ENCODE results near the gene TPTE. TPM values are rescaled to one million over a fixed set of nuclear protein-coding genes. Genes with fewer than 3 reads are reported as not detected.
"Not testable (repeated sequence)": the region's sequence is repeated elsewhere in the genome, so short reads cannot be mapped to it uniquely, and the experiment has no call there.

The TPTE gene
- total and polyA plus RNA-seq, 9 donors = 0.16 TPM; not detected in 8

- H3K36me3 ChIP-seq; intact Hi-C loops (cut with DNase I); H3K9me3 ChIP-seq; H3K27ac ChIP-seq; H3K27me3 ChIP-seq; H3K4me3 ChIP-seq; H3K4me1 ChIP-seq (ENCODE audit: insufficient read depth); DNase-seq: not testable (repeated sequence)
- 71 to 79% (median 74%) methylated on average over 6 of the region's 6 CpGs for WGBS, 3 donors
These were observed 92.9 kb downstream of the TPTE start for GRCh38 chr21:10614285-10614684.

- DNase-seq; H3K9me3 ChIP-seq; intact Hi-C loops (cut with DNase I); H3K27me3 ChIP-seq; H3K27ac ChIP-seq; H3K4me1 ChIP-seq (ENCODE audit: insufficient read depth); H3K36me3 ChIP-seq; H3K4me3 ChIP-seq: not testable (repeated sequence)
- 70 to 71% (median 70%) methylated on average over 3 of the region's 3 CpGs for WGBS, 3 donors
These were observed 94.7 kb downstream of the TPTE start for GRCh38 chr21:10616061-10616460.

DNA sequence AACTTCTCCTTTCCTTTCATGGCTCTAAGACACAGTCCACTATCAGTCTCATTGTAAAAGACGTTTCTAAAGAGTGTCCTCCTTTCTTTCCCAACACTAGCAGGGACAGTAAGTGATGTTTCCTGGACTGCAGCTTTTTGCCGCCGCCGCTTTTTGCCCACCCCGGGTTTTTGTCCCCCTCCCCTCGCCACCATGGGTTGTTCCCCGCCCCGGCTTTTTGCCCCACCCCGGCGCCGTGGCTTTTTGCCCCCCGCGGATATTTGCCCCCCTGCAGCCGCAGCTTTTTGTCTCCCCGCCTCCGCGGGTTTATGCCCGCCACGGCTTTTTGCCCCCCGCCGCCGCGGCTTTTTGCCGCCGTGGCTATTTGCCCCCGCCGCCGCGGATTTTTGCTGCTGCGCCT lies 95.2 kb downstream of the TPTE start:
- 62 to 71% (median 66%) methylated on average over 30 of the region's 30 CpGs for WGBS, 3 donors

DNA sequence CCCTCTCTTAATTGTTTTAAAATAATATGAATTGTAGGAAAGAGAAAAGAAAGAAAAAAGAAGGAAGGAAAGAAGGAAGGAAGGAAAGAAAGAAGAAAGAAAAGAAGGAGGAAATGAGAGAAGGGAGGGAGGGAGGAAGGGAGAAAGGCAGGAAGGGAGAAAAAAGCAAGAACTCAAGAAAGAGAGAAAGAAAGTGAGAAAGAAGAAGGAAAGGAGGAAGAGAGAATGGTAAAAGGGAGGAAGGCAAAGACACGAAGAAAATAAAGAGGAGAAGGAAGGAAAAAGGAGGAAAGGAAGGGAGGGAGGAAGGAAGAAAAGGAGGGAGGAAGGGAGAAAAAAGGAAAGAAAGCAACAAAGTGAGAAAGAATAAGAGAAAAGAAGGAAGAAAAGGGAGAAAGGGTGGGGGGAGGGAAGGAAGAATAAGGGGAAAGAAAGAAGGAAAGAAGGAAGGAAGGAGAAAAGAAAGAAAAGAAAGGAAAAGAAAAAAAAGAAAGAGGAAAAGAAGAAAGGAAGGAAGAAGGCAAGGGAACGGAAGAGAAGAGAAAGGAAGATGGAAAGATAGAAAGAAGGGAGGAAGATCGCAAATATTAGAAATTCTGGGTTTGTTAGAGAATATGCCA lies 95.9 kb downstream of the TPTE start:
- 49 to 63% (median 61%) methylated on average over 3 of the region's 3 CpGs for WGBS, 3 donors
- H3K27me3 ChIP-seq; H3K36me3 ChIP-seq; intact Hi-C loops (cut with DNase I); H3K4me1 ChIP-seq (ENCODE audit: insufficient read depth); DNase-seq; H3K9me3 ChIP-seq; H3K4me3 ChIP-seq; H3K27ac ChIP-seq: not testable (repeated sequence)

More for the DNA sequence above, 95.2 kb downstream of the TPTE start:
- no peak for DNase-seq
- no peaks in the 10 kb centered on the region for H3K36me3 ChIP-seq
- TF ChIP-seq, protein P1, sequence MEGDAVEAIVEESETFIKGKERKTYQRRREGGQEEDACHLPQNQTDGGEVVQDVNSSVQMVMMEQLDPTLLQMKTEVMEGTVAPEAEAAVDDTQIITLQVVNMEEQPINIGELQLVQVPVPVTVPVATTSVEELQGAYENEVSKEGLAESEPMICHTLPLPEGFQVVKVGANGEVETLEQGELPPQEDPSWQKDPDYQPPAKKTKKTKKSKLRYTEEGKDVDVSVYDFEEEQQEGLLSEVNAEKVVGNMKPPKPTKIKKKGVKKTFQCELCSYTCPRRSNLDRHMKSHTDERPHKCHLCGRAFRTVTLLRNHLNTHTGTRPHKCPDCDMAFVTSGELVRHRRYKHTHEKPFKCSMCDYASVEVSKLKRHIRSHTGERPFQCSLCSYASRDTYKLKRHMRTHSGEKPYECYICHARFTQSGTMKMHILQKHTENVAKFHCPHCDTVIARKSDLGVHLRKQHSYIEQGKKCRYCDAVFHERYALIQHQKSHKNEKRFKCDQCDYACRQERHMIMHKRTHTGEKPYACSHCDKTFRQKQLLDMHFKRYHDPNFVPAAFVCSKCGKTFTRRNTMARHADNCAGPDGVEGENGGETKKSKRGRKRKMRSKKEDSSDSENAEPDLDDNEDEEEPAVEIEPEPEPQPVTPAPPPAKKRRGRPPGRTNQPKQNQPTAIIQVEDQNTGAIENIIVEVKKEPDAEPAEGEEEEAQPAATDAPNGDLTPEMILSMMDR (IDR thresholded peaks at IDR 0.05) = no peak
- no peak for TF ChIP-seq POLR2A (IDR thresholded peaks at IDR 0.05)
- no peak overlapping the region for H3K4me3 ChIP-seq
- no peak overlapping the region for H3K27ac ChIP-seq
- no peaks in the 10 kb centered on the region for H3K27me3 ChIP-seq
- no peaks in the 10 kb centered on the region for H3K4me1 ChIP-seq (ENCODE audit: insufficient read depth)
- no peaks in the 10 kb centered on the region for H3K9me3 ChIP-seq
- intact Hi-C loops (cut with DNase I) = no loop called here

- no peaks in the 10 kb centered on the region for H3K9me3 ChIP-seq
- no peak for TF ChIP-seq POLR2A (IDR thresholded peaks at IDR 0.05)
- no peak for TF ChIP-seq EP300 (IDR thresholded peaks at IDR 0.05)
- TF ChIP-seq, protein P1 (IDR thresholded peaks at IDR 0.05) = no peak
- intact Hi-C loops (cut with DNase I) = no loop called here
- no peak overlapping the region for H3K27ac ChIP-seq
- no peaks in the 10 kb centered on the region for H3K4me1 ChIP-seq (ENCODE audit: insufficient read depth)
- DNase-seq = no peak
- no peak overlapping the region for H3K4me3 ChIP-seq
- H3K27me3 ChIP-seq = no peaks in the 10 kb centered on the region
- H3K36me3 ChIP-seq = peaks cover 3% of the 10 kb centered on the region
- WGBS, 3 donors = 54 to 68% (median 65%) methylated on average over 47 of the region's 47 CpGs
These were observed 106.0 kb downstream of the TPTE start for GRCh38 chr21:10627316-10627863.

- intact Hi-C loops (cut with DNase I); H3K4me1 ChIP-seq (ENCODE audit: insufficient read depth); DNase-seq; H3K27ac ChIP-seq; H3K27me3 ChIP-seq; H3K36me3 ChIP-seq; H3K4me3 ChIP-seq; H3K9me3 ChIP-seq: not testable (repeated sequence)
- WGBS, 3 donors = 63 to 77% (median 67%) methylated on average over 3 of the region's 3 CpGs
These were observed 107.9 kb downstream of the TPTE start for GRCh38 chr21:10629239-10629638.

- H3K27ac ChIP-seq; intact Hi-C loops (cut with DNase I); DNase-seq; H3K4me1 ChIP-seq (ENCODE audit: insufficient read depth); H3K9me3 ChIP-seq; H3K36me3 ChIP-seq; H3K4me3 ChIP-seq; H3K27me3 ChIP-seq: not testable (repeated sequence)
- WGBS, 3 donors = 63 to 71% (median 65%) methylated on average over 6 of the region's 6 CpGs
These were observed 109.4 kb downstream of the TPTE start for GRCh38 chr21:10630829-10631228.

- H3K4me1 ChIP-seq (ENCODE audit: insufficient read depth); DNase-seq; H3K9me3 ChIP-seq; intact Hi-C loops (cut with DNase I); H3K4me3 ChIP-seq; H3K27ac ChIP-seq; H3K36me3 ChIP-seq; H3K27me3 ChIP-seq: not testable (repeated sequence)
- 47 to 55% (median 52%) methylated on average over 5 of the region's 5 CpGs for WGBS, 3 donors
These were observed 109.9 kb downstream of the TPTE start for GRCh38 chr21:10631316-10631715.

- H3K9me3 ChIP-seq = not testable (repeated sequence)
- 54 to 64% (median 62%) methylated on average over 9 of the region's 9 CpGs for WGBS, 3 donors
These were observed 116.8 kb downstream of the TPTE start for GRCh38 chr21:10638144-10638543.

More at GRCh38 chr21:10638144-10638543, 116.8 kb downstream of the TPTE start:
- H3K27ac ChIP-seq; intact Hi-C loops (cut with DNase I); H3K36me3 ChIP-seq; DNase-seq; H3K27me3 ChIP-seq; H3K4me3 ChIP-seq; H3K4me1 ChIP-seq (ENCODE audit: insufficient read depth): not testable (repeated sequence)
